Stimulated activated CD4-positive, alpha-beta T cell treated with anti-CD3 and anti-CD28 coated beads, Interleukin-2, amount 100 ng/mL, for 4 hours (primary cell): ENCODE results near the gene ABI3BP.

Source experiments
- DNase-seq: peaks from one replicate; pipeline ENCODE4 v3.0.0-alpha.2; 2020; ENCODE audit warnings: low read depth

The ABI3BP gene

DNA sequence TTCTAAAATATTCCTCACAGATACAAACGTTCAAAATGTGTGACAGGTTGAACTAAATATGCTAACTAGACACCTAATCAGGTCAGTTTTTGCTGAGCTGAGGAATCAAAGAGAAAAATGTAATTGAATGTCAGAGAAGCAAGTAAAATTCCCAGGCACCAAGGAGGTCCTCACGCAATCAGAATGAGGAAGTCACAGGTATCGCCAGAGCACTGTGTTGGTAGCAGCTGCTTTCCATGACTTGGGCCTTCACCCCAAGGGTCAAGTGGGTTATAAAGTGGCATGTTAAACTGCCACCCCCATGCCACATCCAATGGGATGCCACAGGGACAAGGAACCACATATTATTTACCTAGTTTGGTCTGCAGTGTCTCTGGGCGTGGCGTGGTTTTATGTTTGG lies 158.9 kb downstream of the ABI3BP start:
- DNase-seq, result no peak

- no peak for DNase-seq
Observed at GRCh38 chr3:100833483-100833882, 159.7 kb downstream of the ABI3BP start.

DNA sequence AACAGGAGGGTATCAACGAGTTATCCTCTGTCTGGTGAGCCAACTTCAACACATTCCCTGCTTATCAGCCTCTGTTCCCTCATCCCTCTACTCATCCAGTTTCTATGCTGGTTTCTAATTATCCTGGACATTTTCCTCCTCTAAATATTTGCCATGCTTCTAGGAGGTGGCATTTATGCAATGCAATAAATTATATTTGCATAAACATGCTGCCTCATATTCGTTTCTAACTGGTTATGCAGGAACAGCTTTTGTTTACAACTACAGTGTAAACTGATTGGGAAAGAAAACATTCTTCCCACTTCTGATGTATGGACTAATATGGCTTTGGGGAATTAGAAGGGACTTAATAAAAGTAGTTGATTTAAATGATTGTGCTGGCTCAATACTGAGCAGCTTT lies 161.6 kb downstream of the ABI3BP start:
- DNase-seq, result no peak

DNA sequence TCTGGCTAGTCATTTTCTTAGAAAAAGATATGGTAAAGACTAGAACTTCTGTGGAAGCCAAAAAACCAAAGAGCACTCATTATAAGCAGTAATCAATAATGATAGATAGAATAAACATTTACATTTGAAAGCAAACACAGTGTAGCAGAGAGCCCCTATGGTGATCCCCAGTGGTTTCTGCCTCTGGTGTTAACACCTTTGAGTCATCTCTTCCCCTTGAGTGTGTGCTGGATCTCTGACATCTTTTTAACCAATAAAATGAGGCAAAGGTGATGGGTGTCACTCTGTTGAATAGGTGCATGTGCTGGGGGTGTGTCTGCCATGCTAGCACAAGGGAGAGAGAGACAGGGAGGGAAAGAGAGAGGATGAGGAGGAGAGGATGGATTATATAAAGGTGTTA lies 162.3 kb downstream of the ABI3BP start:
- DNase-seq, result no peak

DNA sequence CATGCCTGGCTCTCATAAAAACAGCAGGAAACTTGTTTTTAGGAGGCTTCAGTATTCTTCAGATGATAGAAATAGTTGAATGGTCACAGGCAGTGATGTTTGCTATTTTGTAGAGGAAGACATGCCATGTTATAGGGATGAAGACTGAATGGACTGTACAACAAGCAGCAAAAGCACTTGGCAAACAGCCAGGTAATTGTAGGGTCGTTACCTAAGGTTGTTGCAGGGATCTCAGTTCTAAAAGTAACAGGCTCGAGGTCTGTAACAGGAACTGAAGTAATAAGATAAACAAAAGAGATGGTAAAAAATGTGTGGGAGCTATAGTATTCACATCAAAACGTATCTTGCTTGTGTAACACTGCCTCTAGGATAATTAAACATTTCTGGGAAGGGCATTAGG lies 167.6 kb downstream of the ABI3BP start:
- no peak for DNase-seq

DNA sequence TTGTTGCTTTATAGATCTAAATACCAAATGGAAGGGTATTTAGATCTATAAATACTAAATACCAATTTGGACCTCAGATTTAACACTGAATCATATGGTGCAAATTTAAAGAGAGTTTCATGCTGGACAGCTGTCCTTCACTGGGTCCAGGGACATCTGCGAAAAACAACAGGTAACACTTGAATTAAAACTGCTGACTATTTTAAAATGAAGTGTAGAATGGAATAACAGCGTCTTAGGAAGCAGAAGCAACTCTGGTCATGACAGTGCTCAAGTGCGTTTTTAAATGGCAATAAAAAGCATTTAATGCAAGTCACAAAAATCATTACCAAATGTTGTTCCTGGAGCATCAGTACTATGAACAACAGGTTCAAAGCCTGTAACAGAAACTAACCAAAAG lies 177.6 kb downstream of the ABI3BP start:
- no peak for DNase-seq

GRCh38 chr3:100813828-100814227 lies 179.4 kb downstream of the ABI3BP start:
- no peak for DNase-seq

- DNase-seq, result no peak
Observed at GRCh38 chr3:100811779-100812507, 181.3 kb downstream of the ABI3BP start.

- DNase-seq, result no peak
Observed at GRCh38 chr3:100810671-100811070, 182.6 kb downstream of the ABI3BP start.

DNA sequence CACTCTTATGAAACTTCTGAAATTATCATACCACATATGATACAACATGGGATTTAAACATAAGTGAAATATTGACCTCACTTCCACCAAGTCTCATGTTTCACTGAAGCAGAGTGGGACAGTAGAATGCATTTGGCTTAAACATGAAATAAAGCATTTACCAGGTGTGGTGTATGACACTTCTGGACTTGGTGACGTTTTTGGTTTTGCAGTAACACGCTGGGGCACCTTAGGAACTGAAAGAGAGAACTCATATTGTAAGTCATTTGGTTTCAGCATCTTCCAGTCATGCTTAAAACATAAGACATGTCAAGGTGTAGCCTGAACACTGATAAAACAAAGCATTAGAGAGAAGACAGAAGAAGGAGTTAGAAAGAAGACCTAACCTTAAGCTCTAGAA lies 188.6 kb downstream of the ABI3BP start:
- no peak for DNase-seq

- no peak for DNase-seq
Observed at GRCh38 chr3:100803711-100804110, 189.5 kb downstream of the ABI3BP start.

- DNase-seq, result no peak
Observed at GRCh38 chr3:100802126-100802525, 191.1 kb downstream of the ABI3BP start.

- no peak for DNase-seq
Observed at GRCh38 chr3:100798012-100798411, 195.2 kb downstream of the ABI3BP start.

DNA sequence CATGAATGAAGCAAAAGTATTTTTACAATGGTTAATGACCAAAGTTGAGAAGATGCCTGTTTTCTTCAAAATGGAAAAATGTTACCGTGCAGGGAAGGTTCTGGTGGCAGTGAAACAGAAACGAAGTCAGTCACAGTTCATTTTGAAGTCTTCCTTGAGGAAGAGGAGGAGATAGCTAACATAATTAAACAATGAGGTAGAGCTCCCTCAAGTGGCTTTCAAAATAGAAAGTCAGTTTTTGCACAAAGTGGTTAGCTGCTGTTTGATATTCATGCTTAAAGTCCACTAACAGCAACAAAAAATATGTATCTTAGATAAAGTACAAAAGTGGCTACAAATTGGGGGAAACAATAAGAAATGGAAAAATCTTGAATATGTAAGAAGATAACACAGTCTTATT lies 196.7 kb downstream of the ABI3BP start:
- DNase-seq, result no peak

GRCh38 chr3:100789579-100789978 lies 203.6 kb downstream of the ABI3BP start:
- no peak for DNase-seq

DNA sequence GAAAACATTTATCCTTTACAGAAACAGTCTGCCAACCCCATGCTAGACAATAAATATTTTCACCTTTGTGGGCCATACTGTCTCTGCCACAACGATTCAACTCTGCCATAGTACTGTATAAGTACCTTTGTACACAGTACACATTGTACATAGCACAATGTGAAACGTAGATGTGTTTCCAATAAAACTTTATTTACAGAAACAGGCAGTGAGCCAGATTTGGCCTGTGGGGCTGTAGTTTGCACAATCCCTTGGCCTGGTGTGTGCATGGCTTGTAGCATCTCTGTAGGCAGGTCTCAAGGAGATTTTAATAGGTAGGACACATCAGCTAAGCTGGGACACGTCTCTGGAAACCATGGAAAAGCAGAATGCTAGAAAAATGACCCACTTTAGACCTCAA lies 209.6 kb downstream of the ABI3BP start:
- DNase-seq, result no peak

- no peak for DNase-seq
Observed at GRCh38 chr3:100782906-100783305, 210.3 kb downstream of the ABI3BP start.

GRCh38 chr3:100782348-100782747 lies 210.9 kb downstream of the ABI3BP start:
- no peak for DNase-seq

GRCh38 chr3:100781301-100781700 lies 211.9 kb downstream of the ABI3BP start:
- no peak for DNase-seq

GRCh38 chr3:100780071-100780622 lies 213.1 kb downstream of the ABI3BP start:
- no peak for DNase-seq

GRCh38 chr3:100779480-100779879 lies 213.7 kb downstream of the ABI3BP start:
- DNase-seq, result no peak

DNA sequence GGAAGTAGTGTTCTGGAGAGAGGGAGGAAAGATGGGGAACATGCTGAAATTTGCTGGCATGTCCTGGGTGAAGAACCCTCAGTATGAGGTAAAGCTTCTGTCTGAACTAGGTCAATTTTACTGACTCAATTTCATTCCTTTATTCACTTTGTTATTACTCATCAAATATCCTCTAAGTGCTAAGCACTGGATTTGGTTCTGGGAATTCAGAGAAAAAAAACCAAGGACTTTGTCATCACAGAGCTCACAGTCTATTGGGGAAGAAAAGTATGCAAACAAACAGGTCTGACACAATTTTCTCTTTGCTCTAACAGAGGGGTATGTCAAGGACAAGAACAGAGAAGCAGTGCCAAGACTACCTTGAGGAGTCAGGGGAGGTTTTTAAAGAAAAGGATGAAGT lies 215.9 kb downstream of the ABI3BP start:
- no peak for DNase-seq

DNA sequence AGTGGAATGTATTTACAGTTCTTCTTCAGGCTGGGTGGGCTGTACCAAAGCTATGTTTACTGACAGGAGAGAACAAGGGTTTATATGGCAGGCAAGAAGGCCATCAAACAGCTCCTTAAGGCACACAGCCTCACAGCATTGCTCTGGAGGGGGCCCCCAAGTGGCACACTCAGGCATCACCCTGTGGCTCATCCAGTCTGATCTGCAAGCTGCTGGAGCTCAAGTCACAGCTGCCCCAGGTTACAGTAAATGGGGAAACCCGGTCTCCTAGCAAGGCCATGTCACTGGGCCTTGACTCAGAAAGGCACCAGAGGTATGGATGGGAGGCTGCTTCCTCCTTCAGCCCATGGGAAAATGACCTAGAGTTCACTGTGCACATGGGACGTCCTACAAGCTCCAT lies 216.5 kb downstream of the ABI3BP start:
- no peak for DNase-seq

DNA sequence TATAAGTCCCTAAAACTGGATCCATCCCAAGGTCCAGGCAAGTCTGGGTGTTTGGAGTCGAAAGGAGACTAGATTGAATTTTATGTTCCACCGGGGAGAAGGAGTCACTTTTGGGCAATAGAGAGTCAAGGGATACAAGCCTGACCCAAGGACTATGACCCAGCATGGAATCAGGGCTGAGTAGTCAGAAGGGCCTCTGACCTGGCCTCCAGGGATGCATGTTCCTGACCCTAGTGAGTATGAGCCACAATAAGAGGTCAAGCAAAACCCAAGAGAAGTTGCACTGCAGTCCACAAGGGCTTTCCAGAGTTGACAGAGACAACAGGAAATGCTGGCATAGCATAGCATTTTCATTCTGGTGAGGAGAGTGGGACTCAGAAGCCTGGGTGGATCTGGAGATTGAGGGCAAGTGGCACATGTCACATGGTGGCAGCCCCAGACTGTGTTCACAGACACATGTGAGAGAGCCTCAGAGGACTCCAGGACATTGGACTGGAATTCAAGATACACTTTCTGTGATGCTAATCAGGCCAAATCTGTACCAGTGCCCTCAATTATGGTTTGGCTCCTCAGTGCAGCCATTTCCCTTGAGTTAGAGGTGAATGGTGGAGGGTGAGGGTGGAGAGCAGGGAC lies 217.0 kb downstream of the ABI3BP start:
- DNase-seq, result no peak
